ENCODE measurements around the gene BCL3.

BCL3 gene

GRCh38 chr19:44741841-44742329 lies 6.6 kb upstream of the BCL3 start:
- DNase-seq (ENCODE audit: low spot score), result peak; percentile 94

GRCh38 chr19:44742330-44743061 lies 6.0 kb upstream of the BCL3 start:
- DNase-seq (ENCODE audit: low spot score), result no peak

- no peak for DNase-seq (ENCODE audit: low spot score)
Observed at GRCh38 chr19:44744871-44745332, 3.6 kb upstream of the BCL3 start.

GRCh38 chr19:44745341-44745831 lies 3.1 kb upstream of the BCL3 start:
- no peak for DNase-seq (ENCODE audit: low spot score)

- no peak for DNase-seq (ENCODE audit: low spot score)
Observed at GRCh38 chr19:44745887-44746600, 2.5 kb upstream of the BCL3 start.

GRCh38 chr19:44746616-44746945 lies 1.9 kb upstream of the BCL3 start:
- DNase-seq (ENCODE audit: low spot score), result no peak

- peak; percentile 96 for DNase-seq (ENCODE audit: low spot score)
Observed at GRCh38 chr19:44746946-44747738, 1.4 kb upstream of the BCL3 start.

GRCh38 chr19:44747739-44748425 lies 626 bp upstream of the BCL3 start:
- peak; percentile 52 for DNase-seq (ENCODE audit: low spot score)

GRCh38 chr19:44749292-44749691 lies 784 bp downstream of the BCL3 start:
- no peak for DNase-seq (ENCODE audit: low spot score)

- DNase-seq (ENCODE audit: low spot score), result no peak
Observed at GRCh38 chr19:44749994-44750393, 1.5 kb downstream of the BCL3 start.

- DNase-seq (ENCODE audit: low spot score), result no peak
Observed at GRCh38 chr19:44752123-44752815, 3.8 kb downstream of the BCL3 start.

GRCh38 chr19:44752816-44753625 lies 4.5 kb downstream of the BCL3 start:
- peak; percentile 86 for DNase-seq (ENCODE audit: low spot score)

GRCh38 chr19:44753626-44753931 lies 5.1 kb downstream of the BCL3 start:
- DNase-seq (ENCODE audit: low spot score), result no peak

- peak; percentile 79 for DNase-seq (ENCODE audit: low spot score)
Observed at GRCh38 chr19:44753932-44754749, 5.6 kb downstream of the BCL3 start.

GRCh38 chr19:44754750-44755080 lies 6.2 kb downstream of the BCL3 start:
- no peak for DNase-seq (ENCODE audit: low spot score)

GRCh38 chr19:44755219-44755618 lies 6.7 kb downstream of the BCL3 start:
- no peak for DNase-seq (ENCODE audit: low spot score)

- DNase-seq (ENCODE audit: low spot score), result no peak
Observed at GRCh38 chr19:44756089-44756562, 7.6 kb downstream of the BCL3 start.

GRCh38 chr19:44757057-44757734 lies 8.7 kb downstream of the BCL3 start:
- DNase-seq (ENCODE audit: low spot score), result no peak

All from COLO829 (cell line).